GM10266 (cell line): ENCODE measurements around the gene DNAI1.

Experiments
- DNase-seq: peaks from one replicate; pipeline ENCODE4 v3.0.0; 2012; ENCODE audit errors: extremely low spot score
- TF ChIP-seq, protein P1 (sequence below): IDR thresholded peaks from 2 replicates; pipeline ENCODE4 v1.5.1; 2012; ENCODE audit warnings: mild to moderate bottlenecking, low read depth; ENCODE audit not compliant: control insufficient read depth, insufficient read depth; ENCODE audit errors: missing control alignments

DNAI1 gene

GRCh38 chr9:34540827-34541226 is 82.2 kb downstream of the DNAI1 start:
- TF ChIP-seq, protein P1, sequence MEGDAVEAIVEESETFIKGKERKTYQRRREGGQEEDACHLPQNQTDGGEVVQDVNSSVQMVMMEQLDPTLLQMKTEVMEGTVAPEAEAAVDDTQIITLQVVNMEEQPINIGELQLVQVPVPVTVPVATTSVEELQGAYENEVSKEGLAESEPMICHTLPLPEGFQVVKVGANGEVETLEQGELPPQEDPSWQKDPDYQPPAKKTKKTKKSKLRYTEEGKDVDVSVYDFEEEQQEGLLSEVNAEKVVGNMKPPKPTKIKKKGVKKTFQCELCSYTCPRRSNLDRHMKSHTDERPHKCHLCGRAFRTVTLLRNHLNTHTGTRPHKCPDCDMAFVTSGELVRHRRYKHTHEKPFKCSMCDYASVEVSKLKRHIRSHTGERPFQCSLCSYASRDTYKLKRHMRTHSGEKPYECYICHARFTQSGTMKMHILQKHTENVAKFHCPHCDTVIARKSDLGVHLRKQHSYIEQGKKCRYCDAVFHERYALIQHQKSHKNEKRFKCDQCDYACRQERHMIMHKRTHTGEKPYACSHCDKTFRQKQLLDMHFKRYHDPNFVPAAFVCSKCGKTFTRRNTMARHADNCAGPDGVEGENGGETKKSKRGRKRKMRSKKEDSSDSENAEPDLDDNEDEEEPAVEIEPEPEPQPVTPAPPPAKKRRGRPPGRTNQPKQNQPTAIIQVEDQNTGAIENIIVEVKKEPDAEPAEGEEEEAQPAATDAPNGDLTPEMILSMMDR = no peak
- DNase-seq = no peak

DNA sequence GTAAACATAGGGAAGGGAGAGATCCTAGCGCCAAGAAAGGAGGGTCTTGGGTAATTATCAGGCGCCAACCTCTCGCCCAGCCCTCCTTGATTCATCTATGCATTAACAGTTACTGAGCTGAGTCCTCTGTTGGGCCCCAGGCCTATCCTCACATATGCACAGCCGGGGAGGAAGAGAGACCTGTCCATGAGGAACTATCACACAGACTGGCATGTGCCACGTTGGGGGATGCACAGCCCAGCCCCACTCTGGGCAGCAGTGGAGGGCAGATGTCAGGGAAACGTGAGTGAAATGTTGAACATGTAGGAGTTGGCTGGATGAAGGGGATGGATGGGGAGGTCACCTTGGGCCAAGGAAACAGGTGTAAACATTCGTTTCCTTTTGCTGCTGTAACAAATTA is 82.9 kb downstream of the DNAI1 start:
- no peak for DNase-seq
- TF ChIP-seq, protein P1 = no peak

GRCh38 chr9:34544035-34544434 is 85.4 kb downstream of the DNAI1 start:
- TF ChIP-seq, protein P1 = no peak
- no peak for DNase-seq

DNA sequence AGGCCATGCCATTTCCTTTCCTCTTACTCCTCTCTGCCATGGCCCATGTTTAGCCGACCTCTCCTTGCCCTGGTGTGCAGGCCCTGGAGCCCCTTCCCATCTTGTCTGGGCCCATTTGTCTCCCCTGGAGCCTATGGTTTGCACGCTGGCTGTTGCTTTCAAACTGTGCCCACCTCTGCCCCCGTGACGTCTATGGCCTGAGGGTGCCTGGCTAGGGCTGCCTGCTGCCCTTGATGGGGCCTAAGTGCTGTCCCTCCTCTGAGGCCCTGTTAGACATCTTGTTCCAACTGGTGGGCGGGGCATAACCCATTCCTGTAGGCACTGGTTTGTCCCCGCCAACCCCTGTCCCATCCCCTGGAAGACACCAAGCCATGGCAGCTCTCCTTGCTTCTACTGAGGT is 86.9 kb downstream of the DNAI1 start:
- TF ChIP-seq, protein P1 = no peak
- no peak for DNase-seq

GRCh38 chr9:34546102-34546833 is 87.7 kb downstream of the DNAI1 start:
- DNase-seq = no peak
- TF ChIP-seq, protein P1 = no peak

GRCh38 chr9:34546834-34547827 is 88.5 kb downstream of the DNAI1 start:
- TF ChIP-seq, protein P1 = peak; percentile 64
- no peak for DNase-seq
